Erythroblast (primary cell): ENCODE results near the gene TGM6.

ENCODE experiments used
- DNase-seq, 2 experiments: peaks; one replicate each; lab custom pipeline; 2025; lab: John Stamatoyannopoulos, UW
- GATA1 ChIP-seq: IDR thresholded peaks from 2 replicates; pipeline ENCODE4 v1.6.1; 2011; ENCODE audit warnings: low read depth, mild to moderate bottlenecking, control low read depth, low read length, moderate library complexity
- POLR2A ChIP-seq: IDR thresholded peaks from 2 replicates; pipeline ENCODE4 v1.6.1; 2011; ENCODE audit warnings: mild to moderate bottlenecking, low read length

The TGM6 gene

GRCh38 chr20:2463616-2464365, 83.1 kb downstream of the TGM6 start:
- TF ChIP-seq GATA1 (no peak), POLR2A (no peak)
- no peak for DNase-seq

DNA sequence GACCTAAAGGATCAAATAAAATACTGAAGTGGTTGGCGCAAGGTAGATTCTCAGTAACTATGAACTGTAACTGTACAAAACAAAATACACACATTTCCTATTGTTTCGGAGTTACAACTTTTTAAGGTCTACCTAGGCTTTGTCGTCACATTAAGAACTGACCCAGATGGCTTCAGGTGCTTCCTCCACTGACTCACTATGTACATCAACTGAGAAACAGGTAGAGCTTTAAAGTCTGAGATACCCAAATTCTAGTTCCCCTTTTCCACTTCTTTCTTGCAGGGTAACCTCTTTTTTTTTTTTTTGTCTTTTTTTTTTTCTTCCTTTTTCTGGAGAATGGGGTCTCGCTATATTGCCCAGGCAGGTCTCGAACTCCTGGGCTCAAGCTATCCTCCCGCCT, 84.4 kb downstream of the TGM6 start:
- DNase-seq, result no peak
- TF ChIP-seq GATA1, result no peak
- TF ChIP-seq POLR2A, result no peak

DNA sequence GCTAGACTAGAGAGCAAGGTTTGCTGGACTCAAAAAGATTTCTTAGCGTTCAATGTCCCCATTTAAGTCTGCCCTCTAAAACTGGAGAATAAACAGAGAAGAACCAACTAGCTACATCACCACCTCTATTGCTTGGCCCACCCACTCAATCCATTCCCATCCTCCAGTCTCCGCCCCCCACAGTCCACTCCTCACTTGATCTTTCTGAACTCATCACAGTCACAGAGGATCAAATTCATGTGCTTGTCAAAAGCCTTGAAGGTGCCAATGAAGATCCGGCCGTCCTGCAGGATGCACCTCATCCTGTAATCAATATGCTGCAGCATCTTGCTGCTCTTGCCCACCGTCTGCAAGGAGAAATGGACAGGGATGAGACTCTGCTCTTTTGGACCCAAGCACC, 86.7 kb downstream of the TGM6 start:
- DNase-seq, result no peak
- no peak for TF ChIP-seq GATA1
- TF ChIP-seq POLR2A, result no peak

- TF ChIP-seq POLR2A (no peak), GATA1 (no peak)
- peak in 1 of 2 experiments; percentile 37 for DNase-seq
Observed at GRCh38 chr20:2468581-2469407, 88.1 kb downstream of the TGM6 start.

- TF ChIP-seq POLR2A (no peak), GATA1 (no peak)
- peak; percentile 74 to 80 for DNase-seq
Observed at GRCh38 chr20:2469991-2470422, 89.3 kb downstream of the TGM6 start.

DNA sequence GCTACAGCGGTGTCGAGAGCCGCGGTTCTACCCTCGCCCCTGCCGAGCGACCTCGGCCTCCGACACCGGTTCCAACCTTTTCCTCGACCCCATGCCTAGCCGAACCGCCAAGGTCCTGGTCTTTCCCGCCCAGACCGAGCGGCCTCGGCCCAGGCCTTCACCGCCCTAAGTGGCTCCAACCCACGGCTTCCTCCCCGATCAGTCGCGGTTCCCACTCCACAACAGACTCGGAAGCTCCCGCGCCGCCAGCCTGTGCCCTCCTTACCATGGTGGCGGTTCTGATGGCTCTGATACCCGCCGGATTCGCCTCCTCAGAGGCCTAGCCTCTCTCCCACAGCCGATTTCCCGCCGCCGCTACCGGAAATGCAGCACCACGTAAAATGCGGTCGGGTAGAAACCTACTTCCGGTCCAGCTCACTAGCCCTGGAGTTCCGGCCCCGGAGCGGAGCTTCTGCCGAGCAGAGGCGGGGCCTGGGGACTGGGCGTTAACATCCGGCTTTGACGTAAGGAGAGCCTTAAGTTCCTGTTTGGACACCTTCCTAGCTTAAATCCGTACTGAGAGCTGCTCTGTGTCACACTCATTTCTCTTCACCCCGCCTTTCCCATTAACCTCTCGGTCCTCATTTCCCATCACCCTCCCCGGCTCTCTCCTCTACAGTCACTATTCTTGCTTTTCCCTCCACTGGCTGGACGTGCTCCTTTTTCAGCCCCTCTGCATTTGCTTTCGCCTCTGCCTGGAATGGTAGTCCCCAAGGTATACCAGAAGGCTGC, 89.9 kb downstream of the TGM6 start, which contains the start of gene SNRPB:
Gene SNRPB (minus strand): TSS at position 367 of the 771 bp plus-strand sequence. CDS start 99 bp downstream, at position 268.
- DNase-seq, result peak; percentile 99
- TF ChIP-seq GATA1, result no peak
- peak; percentile 98 for TF ChIP-seq POLR2A

GRCh38 chr20:2473516-2473915, 92.8 kb downstream of the TGM6 start:
- no peak for DNase-seq
- no peak for TF ChIP-seq POLR2A
- no peak for TF ChIP-seq GATA1

DNA sequence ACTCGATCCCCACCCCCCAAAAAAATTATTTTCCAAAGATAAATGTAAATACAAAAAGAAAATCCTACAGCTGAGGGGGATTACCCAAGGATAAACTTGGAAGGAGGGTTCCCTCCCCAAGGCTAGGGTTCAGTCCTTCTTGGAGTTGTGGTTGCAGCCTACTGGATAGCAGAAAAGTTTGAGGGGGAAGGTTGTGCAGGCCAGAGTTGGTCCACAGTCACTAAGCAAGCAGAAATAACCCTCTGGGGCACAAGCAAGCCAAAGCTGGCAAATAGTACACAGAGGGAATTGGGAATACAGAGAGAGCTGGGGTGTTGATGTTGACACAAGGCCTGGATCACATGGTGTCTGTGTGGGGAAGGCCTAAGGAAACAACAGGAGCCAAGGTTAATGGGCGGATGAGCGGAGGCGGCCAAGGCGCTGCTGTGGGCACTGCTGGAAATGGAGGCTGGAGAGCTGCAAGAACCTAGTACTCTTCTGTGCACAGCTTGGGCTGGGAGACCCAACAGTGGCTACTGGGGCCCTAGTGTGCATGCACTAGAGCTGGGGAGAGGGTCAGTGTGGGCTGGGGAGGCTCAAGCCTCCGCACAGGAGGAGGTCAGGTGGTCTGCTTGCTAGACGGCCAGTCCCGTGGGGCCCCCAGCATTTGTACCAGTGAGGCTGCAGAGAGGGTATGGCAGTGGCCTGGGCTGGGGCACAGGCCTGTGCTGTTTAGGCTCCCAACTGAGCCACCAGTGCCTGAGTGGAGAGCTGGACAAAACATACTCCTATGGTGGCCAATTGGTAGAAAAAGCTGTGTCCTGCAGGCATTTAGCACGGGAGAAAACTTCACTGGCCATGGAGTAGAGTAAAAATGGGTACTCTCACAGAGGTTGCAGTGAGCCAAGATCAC, 95.4 kb downstream of the TGM6 start:
- no peak for DNase-seq
- TF ChIP-seq POLR2A (no peak), GATA1 (no peak)

GRCh38 chr20:2476742-2477615, 96.3 kb downstream of the TGM6 start:
- no peak for DNase-seq
- TF ChIP-seq GATA1 (no peak), POLR2A (no peak)

DNA sequence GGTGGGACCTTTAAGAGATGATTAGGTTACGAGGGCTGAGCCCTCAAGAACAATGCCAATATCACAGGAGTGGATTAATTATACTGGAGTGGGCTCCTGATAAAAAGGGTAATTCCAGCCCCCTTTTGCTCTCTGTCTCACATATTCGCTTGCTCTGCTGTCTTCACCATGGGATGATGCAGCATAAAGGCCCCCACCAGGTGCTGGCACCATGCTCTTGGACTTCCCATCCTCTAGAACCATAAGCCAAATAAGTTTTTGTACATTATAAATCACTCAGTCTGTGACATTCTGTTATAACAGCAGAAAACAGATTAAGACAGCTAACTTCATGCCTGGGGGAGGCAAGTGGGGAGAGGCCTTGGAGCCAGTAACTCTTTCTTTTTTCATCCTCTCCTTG, 99.7 kb downstream of the TGM6 start:
- TF ChIP-seq POLR2A (no peak), GATA1 (no peak)
- DNase-seq, result no peak
